ENCODE measurements around the gene STEAP4. TPM values are rescaled to one million over a fixed set of nuclear protein-coding genes. Genes with fewer than 3 reads are reported as not detected.

STEAP4 gene
- total RNA-seq, 1 donor = 5.4 TPM

DNA sequence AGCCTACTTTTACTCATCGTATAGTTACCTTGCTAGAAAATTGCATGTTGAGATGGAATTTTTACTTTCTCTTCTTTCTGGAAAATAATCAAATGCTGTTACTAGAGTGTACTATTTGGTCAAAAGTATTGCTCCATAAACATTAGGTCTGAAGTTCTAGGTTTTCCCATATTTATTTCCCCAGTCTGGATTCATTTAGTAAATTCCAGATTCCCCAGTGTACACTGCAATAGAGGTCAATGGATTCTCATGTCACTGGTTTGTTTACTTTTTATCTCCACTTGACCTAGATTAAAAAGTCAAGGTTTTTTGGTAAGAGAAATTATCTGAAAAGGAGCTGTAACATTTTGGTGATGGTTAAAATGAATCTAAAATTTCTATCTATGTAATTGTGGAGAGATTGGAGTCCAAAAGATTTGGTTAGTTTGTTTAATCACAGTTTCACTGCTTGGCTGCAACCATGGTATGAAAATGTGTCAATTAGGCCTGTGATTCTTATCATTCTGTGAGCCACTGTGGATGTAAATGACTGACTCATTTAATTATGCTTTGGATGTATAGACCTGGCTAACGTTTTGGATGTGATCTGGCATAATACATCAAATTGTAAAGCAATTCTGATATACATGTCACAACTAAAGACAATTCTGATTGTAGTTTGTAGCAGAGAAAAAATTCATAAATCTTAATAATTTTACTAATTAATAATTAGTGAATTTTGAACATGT, 32.7 kb upstream of the STEAP4 start:
- H3K4me2 ChIP-seq (ENCODE audit: insufficient read depth, low read length) = no peak overlapping the region
- H4K20me1 ChIP-seq (ENCODE audit: insufficient read depth, low read length) = no peaks in the 10 kb centered on the region
- no peaks in the 10 kb centered on the region for H3K9me3 ChIP-seq (ENCODE audit: low read depth, low read length)
- H3K27me3 ChIP-seq (ENCODE audit: insufficient read depth, low read length) = peaks cover 3% of the 10 kb centered on the region
- no peaks in the 10 kb centered on the region for H3K4me1 ChIP-seq (ENCODE audit: insufficient read depth, low read length)
- H3K27ac ChIP-seq (ENCODE audit: low read depth, low read length) = no peak overlapping the region
- peak; percentile 46 for DNase-seq (ENCODE audit: insufficient read length, low spot score, missing footprints)
- no peak overlapping the region for H2AFZ ChIP-seq (ENCODE audit: low read length)
- TF ChIP-seq, protein P1, sequence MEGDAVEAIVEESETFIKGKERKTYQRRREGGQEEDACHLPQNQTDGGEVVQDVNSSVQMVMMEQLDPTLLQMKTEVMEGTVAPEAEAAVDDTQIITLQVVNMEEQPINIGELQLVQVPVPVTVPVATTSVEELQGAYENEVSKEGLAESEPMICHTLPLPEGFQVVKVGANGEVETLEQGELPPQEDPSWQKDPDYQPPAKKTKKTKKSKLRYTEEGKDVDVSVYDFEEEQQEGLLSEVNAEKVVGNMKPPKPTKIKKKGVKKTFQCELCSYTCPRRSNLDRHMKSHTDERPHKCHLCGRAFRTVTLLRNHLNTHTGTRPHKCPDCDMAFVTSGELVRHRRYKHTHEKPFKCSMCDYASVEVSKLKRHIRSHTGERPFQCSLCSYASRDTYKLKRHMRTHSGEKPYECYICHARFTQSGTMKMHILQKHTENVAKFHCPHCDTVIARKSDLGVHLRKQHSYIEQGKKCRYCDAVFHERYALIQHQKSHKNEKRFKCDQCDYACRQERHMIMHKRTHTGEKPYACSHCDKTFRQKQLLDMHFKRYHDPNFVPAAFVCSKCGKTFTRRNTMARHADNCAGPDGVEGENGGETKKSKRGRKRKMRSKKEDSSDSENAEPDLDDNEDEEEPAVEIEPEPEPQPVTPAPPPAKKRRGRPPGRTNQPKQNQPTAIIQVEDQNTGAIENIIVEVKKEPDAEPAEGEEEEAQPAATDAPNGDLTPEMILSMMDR (IDR thresholded peaks at IDR 0.05; ENCODE audit: extremely low read depth, low read depth, low read length) = no peak
- no peaks in the 10 kb centered on the region for H3K79me2 ChIP-seq (ENCODE audit: insufficient read depth, low read length)
- H3K4me3 ChIP-seq (ENCODE audit: insufficient read depth, low read length) = no peak overlapping the region
- no peaks in the 10 kb centered on the region for H3K36me3 ChIP-seq (ENCODE audit: insufficient read depth, low read length)

DNA sequence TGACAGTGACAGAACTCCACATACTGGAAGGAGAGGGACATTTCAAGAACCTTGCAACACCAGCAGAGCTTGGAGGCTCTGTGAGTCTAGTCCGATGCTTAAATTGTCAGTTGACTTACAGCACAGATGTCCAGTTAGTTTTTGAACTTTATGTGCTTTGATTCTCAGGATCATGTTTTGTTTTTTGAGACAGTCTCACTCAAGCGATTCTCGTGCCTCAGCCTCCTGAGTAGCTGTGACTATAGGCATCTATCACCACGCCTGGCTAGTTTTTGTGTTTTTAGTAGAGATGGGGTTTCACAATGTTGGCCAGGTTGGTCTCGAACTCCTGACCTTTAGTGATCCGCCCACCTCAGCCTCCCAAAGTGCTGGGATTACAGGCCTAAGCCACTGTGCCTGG, 31.8 kb upstream of the STEAP4 start:
- no peaks in the 10 kb centered on the region for H4K20me1 ChIP-seq (ENCODE audit: insufficient read depth, low read length)
- TF ChIP-seq, protein P1 (IDR thresholded peaks at IDR 0.05; ENCODE audit: extremely low read depth, low read depth, low read length) = no peak
- H3K9me3 ChIP-seq (ENCODE audit: low read depth, low read length) = no peaks in the 10 kb centered on the region
- no peaks in the 10 kb centered on the region for H3K79me2 ChIP-seq (ENCODE audit: insufficient read depth, low read length)
- no peak overlapping the region for H3K4me2 ChIP-seq (ENCODE audit: insufficient read depth, low read length)
- H3K4me3 ChIP-seq (ENCODE audit: insufficient read depth, low read length) = no peak overlapping the region
- peaks cover 3% of the 10 kb centered on the region for H3K27me3 ChIP-seq (ENCODE audit: insufficient read depth, low read length)
- no peak overlapping the region for H2AFZ ChIP-seq (ENCODE audit: low read length)
- DNase-seq (ENCODE audit: insufficient read length, low spot score, missing footprints) = no peak
- H3K4me1 ChIP-seq (ENCODE audit: insufficient read depth, low read length) = no peaks in the 10 kb centered on the region
- H3K36me3 ChIP-seq (ENCODE audit: insufficient read depth, low read length) = no peaks in the 10 kb centered on the region
- H3K27ac ChIP-seq (ENCODE audit: low read depth, low read length) = no peak overlapping the region

DNA sequence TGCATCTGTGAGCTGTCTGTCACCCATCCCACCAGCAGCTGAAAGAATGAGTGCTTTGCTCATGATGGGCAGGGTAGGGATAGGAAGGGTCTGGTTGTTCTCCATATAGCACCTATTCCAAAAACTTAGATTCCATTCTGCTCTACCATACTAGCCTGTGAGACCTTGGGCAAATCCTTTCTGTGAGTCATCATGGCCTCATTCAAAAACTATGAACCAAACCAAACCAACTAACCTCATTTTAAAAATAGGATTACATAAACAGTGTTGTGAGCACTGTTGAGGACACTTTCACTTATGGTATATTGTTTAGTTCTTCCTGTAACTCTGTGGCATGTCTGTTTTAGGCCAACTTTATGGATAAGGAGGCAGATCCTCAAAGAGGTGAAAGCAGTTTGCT, 30.9 kb upstream of the STEAP4 start:
- Histone ChIP-seq H3K4me1 (ENCODE audit: insufficient read depth, low read length) (no peaks in the 10 kb centered on the region), H3K79me2 (ENCODE audit: insufficient read depth, low read length) (no peaks in the 10 kb centered on the region), H2AFZ (ENCODE audit: low read length) (no peak overlapping the region), H4K20me1 (ENCODE audit: insufficient read depth, low read length) (no peaks in the 10 kb centered on the region), H3K27ac (ENCODE audit: low read depth, low read length) (no peak overlapping the region), H3K27me3 (ENCODE audit: insufficient read depth, low read length) (peaks cover 3% of the 10 kb centered on the region), H3K9me3 (ENCODE audit: low read depth, low read length) (no peaks in the 10 kb centered on the region), H3K4me2 (ENCODE audit: insufficient read depth, low read length) (no peak overlapping the region), H3K4me3 (ENCODE audit: insufficient read depth, low read length) (no peak overlapping the region), H3K36me3 (ENCODE audit: insufficient read depth, low read length) (no peaks in the 10 kb centered on the region)
- TF ChIP-seq, protein P1 (IDR thresholded peaks at IDR 0.05; ENCODE audit: extremely low read depth, low read depth, low read length) = no peak
- no peak for DNase-seq (ENCODE audit: insufficient read length, low spot score, missing footprints)

DNA sequence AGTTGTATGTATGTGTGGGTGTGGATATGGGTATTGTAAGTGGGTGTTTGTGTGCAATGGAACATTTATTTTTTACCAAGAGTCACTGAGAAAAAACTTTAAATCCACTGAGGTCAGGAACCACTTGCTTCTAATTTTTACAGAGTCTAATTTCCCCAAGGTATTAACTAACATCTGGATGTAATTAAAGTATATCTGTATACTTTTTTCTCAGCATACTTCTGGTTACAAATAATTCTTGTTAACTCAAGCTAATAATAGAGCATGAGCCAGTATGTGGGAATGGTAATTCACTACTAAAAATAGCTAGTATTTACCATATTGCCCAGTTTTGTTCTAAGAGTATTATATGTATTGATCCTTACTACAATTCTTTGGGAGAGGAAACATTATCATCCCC, 24.6 kb upstream of the STEAP4 start:
- no peak for DNase-seq (ENCODE audit: insufficient read length, low spot score, missing footprints)
- Histone ChIP-seq H3K36me3 (ENCODE audit: insufficient read depth, low read length) (no peaks in the 10 kb centered on the region), H4K20me1 (ENCODE audit: insufficient read depth, low read length) (no peaks in the 10 kb centered on the region), H3K9me3 (ENCODE audit: low read depth, low read length) (no peaks in the 10 kb centered on the region), H3K27ac (ENCODE audit: low read depth, low read length) (no peak overlapping the region), H2AFZ (ENCODE audit: low read length) (no peak overlapping the region), H3K27me3 (ENCODE audit: insufficient read depth, low read length) (peaks cover 3% of the 10 kb centered on the region), H3K79me2 (ENCODE audit: insufficient read depth, low read length) (no peaks in the 10 kb centered on the region), H3K4me2 (ENCODE audit: insufficient read depth, low read length) (no peak overlapping the region), H3K4me3 (ENCODE audit: insufficient read depth, low read length) (no peak overlapping the region), H3K4me1 (ENCODE audit: insufficient read depth, low read length) (no peaks in the 10 kb centered on the region)
- TF ChIP-seq, protein P1 (IDR thresholded peaks at IDR 0.05; ENCODE audit: extremely low read depth, low read depth, low read length) = no peak
